HL-60/S4 (cell line): ENCODE data around the gene MPP1.

ENCODE experiments used
- in situ Hi-C: fragments of 300-500 bp; cut with MboI; formaldehyde crosslinking; loops from 2 replicates; pipeline ENCODE4 v1.14.3; 2022; ENCODE audit warnings: low sequenced_read_pairs

The MPP1 gene

DNA sequence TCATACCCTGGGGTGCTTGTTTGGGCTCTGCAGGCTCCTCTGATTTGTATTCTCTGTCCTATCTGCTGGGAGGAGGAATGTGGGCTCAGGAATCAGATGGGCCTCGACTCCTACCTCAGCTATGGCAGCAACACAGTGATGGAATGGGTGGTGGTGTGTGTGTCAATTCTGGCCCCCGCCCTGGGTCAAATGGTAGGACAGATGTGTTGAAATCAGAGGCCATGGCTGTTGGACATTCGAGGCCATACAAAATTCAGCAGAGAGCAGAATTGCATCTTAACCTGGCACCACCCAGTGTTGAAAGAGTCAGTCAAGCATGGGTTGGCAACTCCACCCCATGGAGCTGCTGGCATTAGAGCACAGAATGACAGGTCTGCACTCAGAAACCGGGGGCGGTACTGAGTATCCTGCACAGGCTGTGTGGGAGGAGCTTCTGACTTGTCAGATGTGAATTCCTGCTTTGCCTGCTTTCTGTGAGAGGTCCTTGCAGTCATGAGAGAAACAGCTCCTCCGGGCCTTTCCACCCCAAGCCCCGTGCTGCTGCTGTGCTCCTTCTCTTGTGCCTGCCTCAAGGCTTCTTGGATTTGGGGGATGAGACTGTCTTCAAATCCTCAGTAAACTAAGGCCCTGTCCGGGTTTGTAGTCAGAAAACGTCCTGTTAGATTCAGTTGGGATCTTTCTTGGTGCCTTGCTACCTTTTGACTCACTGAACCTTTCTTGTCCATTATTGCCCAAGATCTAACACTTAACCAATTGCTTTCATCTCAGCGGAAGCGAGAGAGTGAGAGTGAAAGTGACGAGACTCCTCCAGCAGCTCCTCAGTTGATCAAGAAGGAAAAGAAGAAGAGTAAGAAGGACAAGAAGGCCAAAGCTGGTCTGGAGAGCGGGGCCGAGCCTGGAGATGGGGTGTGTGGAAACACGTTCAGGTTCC, 29.6 kb downstream of the MPP1 start:
- in situ Hi-C loops = no loop called here

DNA sequence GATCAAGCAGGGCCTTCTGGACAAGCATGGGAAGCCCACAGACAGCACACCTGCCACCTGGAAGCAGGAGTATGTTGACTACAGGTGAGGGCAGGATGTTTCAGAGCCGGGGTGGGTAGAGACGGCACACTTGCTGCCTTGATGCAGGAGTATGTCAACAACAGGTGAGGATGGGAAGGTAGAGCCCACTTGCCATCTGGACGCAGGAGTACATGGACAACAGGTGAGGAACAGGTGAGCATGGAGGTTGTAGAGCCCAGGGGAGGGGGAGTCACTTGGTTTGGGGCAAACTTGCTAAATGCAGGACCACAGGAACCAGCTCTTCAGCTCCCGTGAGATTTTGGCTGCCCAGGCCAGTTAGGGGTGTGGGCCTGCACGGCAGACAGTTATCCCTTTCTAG, 30.7 kb downstream of the MPP1 start:
- in situ Hi-C loops = no loop called here

GRCh38 chrX:154762537-154763296, 42.6 kb downstream of the MPP1 start, which contains the start of gene DKC1:
DKC1 (plus strand) TSS chrX:154762864; CDS start chrX:154762966, 102 bp downstream.
- in situ Hi-C loops = no loop called here

DNA sequence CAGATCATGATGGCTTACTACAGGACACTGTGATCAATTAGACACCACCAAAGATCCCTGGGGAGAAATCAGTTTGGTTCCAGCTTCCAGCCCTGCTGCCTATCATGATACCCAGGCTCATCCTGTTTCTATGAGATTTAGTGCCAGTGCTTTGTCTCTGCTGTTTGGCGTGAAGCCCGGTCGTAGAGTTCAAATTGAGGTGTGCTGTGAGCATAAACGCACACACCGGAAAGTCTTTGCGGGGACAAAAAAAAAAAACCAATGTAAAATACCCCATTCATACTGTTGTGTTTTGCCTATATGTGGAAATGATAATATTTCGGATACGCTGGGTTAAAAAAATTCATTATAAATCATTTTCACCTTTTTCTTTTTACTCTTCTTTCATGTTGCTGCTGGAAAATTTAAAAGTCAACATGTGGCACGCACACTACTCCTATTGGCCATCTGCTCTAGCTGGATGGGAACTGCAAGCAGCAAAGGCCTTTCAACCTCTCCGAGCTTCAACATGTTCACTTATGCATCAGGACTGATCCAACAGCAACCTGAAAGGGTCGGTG, 43.2 kb downstream of the MPP1 start:
- in situ Hi-C loops = no loop called here

DNA sequence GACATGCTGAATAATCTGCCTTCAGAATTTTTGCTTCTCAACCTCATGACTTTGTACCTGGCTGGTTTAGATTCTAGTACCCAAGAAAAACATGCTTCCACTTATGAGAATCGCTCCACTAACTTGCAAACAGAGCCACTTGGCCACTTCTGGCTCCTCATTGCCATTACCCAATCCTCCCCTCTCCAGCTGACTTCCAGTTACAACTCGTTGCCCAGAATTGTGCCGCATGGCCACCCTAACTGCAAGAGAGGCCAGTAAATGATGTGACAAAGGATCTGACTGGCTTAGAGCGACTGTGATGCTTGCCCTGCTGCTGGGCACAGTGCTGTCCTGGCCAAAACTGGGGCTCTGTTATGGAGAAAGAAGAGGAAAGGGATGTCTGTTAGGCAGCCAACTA, 46.6 kb downstream of the MPP1 start:
- in situ Hi-C loops = no loop called here

- in situ Hi-C loops = no loop called here
Observed at GRCh38 chrX:154751669-154752271, 53.5 kb downstream of the MPP1 start.

- in situ Hi-C loops = no loop called here
Observed at GRCh38 chrX:154751203-154751668, 54.0 kb downstream of the MPP1 start.

DNA sequence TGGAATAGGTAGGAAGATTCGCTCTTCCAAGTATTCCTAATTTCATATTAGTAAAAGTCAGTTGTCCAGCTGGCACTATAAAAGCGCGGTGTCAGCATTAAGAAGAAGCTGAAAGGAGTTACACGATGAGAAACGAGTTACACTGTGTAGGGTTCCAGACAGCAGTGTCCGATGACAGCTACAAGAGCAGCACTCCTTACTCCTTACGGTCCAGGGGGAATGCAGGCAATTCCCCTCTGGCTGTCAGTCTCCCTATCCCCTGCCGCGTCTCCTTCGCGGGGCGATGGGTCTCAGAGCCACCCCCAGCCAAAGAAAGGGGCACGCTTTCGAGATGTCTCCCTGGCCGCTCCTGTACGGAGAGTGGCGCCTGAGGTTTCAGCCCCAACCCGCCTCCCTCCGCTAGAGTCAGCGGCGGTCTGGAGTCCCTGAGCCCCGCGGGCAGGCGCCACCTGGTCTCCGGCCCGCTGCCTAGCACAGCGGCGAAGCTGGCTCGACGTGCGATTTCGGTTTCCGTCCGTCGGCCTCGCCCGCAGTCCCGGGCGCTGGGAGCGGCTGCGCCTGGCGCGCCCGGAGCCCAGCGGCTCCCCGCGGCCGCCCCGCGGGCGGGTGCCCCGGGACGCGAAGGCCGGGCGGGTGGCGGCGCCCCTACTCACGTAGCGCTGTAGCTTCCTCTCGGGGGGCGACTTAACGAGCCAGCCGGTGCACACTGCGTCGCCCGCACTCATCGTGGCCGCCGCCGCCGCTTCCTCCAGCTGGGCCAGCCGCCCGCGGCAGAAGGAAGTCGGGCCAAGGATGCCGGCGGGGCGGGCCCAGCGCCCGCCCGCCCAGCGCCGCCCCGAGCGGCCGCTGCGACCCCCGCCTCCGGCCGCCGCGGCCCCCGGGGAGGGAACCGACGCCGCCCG, 54.7 kb downstream of the MPP1 start, which contains the start of gene GAB3:
GAB3 (minus strand) TSS at position 777 of the 902 bp plus-strand sequence; CDS start at position 725, 52 bp downstream.
- in situ Hi-C loops = no loop called here

- in situ Hi-C loops = no loop called here
Observed at GRCh38 chrX:154749856-154750255, 55.4 kb downstream of the MPP1 start.

GRCh38 chrX:154748712-154749339, 56.5 kb downstream of the MPP1 start:
- in situ Hi-C loops = no loop called here

DNA sequence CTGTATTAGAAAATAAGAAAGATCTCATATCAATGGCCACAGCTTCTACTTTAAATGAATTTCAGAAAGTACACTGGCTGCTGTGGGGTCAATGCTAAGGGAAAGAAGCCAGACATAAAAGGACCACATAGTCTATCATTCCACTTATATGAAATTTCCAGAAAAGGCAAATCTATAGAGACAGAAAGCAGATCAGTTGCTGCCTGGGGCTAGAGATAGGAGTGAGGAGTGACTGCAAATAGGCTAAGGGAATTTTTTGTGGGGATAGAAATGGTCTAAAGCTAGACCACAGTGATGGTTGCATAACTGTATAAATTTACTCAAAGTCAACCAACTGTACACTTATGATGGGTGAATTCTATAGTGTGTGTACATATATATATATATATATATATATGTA, 62.7 kb downstream of the MPP1 start:
- in situ Hi-C loops = no loop called here

DNA sequence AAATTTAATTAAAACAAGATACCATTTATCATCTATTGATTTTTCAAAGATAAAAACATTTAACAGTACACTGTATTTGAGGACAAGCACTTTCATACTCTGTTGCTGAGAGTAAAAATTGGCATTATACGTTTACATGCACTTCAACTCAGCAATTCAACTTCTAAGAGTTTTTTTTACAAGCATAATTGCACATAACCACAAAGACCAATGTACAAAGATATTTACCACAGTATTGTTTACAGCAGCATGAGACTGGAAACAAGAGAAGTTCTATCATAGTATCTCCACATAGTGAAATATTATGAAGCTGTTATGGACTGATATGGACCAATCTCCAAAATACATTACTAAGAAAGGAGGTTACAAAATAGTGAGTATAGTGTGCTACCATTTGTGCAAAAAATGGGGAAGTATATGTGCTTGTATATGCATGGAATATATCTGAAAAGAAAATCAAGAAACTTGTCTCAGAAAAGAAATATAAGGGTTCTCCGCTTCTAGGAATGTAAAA, 65.3 kb downstream of the MPP1 start:
- in situ Hi-C loops = no loop called here

GRCh38 chrX:154738011-154738738, 67.1 kb downstream of the MPP1 start:
- in situ Hi-C loops = no loop called here

GRCh38 chrX:154737136-154737535, 68.1 kb downstream of the MPP1 start:
- in situ Hi-C loops = no loop called here

- in situ Hi-C loops = no loop called here
Observed at GRCh38 chrX:154735695-154736393, 69.4 kb downstream of the MPP1 start.

GRCh38 chrX:154734061-154734781, 71.1 kb downstream of the MPP1 start:
- in situ Hi-C loops = no loop called here

DNA sequence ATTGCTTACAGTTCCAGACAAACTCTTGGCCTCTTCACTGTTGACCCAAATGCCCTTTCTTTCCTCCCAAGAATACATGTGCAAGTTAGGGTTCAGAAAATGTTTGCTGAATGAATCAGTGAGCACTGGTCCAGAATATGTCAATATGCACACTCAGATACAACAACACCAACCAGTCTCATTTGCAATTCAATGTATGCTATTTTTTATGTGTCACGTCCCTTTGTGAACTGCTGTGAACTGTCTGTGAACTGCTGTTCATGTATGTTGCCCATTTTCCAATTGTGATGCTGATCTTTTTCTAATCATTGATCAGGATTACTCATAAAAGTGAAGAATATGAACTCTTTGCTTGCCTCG, 72.2 kb downstream of the MPP1 start:
- in situ Hi-C loops = no loop called here
